GM19238 (cell line): Measurements from ENCODE around the gene TP53TG3E.
"Not testable (repeated sequence)": the region's sequence is repeated elsewhere in the genome, so short reads cannot be mapped to it uniquely, and the experiment has no call there.

Experiments used
- DNase-seq: peaks from one replicate; pipeline ENCODE4 v3.0.0; 2011; ENCODE audit warnings: low spot score; ENCODE audit not compliant: insufficient read length

TP53TG3E gene, protein sequence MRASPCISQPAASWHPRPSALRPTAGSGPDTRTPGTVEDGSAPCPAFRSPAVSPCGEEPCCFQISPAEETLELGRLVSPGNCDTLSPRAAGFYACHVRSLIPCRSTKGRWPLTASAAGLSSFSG

DNA sequence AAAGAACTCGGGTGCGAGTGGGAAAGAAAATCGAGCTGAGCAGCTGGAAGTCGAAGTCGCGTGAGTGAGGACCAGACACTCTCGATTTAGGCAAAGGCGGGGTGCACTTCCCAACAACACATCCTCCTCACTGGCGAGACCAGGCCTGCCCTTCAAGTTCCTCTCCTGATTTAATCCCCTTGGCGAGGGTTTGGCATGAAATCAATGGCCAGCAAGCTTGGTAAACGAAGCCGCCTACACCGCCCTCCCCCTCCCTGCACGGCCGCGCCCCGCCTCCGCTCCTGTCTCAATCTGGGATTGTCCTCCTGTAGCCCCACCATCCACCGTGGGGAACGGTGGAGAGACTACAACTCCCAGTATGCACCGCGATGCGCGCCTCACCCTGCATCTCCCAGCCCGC is at the start of gene TP53TG3E:
Gene TP53TG3E, plus strand, starts transcription at position 301 of the 400 bp plus-strand sequence. Its CDS starts 68 bp downstream, at position 369.
- DNase-seq, result not testable (repeated sequence)

DNA sequence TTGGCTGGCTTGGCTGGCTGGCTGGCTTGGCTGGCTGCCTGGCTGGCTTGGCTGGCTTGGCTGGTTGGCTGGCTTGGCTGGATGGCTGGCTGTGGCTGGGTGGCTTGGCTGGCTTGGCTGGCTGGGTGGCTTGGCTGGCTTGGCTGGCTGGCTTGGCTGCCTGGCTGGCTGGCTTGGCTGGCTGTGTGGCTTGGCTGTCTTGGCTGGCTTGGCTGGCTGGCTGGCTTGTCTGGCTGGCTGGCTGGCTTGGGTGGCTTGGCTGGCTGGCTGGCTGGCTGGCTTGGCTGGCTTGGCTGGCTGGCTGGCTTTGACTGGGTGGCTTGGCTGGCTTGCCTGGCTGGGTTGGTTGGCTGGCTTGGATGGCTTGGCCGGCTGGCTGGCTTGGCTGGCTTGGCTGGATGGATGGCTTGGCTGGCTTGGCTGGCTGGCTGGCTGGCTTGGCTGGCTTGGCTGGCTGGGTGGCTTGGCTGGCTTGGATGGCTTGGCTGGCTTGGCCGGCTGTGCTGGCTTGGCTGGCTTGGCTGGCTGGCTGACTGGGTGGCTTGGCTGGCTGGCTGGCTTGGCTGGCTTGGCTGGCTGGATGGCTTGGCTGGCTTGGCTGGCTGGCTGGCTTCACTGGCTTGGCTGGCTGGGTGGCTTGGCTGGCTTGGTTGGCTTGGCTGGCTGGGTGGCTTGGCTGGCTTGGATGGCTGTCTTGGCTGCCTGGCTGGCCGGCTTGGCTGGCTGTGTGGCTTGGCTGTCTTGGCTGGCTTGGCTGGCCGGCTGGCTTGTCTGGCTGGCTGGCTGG is 32.3 kb downstream of the TP53TG3E start:
- not testable (repeated sequence) for DNase-seq

DNA sequence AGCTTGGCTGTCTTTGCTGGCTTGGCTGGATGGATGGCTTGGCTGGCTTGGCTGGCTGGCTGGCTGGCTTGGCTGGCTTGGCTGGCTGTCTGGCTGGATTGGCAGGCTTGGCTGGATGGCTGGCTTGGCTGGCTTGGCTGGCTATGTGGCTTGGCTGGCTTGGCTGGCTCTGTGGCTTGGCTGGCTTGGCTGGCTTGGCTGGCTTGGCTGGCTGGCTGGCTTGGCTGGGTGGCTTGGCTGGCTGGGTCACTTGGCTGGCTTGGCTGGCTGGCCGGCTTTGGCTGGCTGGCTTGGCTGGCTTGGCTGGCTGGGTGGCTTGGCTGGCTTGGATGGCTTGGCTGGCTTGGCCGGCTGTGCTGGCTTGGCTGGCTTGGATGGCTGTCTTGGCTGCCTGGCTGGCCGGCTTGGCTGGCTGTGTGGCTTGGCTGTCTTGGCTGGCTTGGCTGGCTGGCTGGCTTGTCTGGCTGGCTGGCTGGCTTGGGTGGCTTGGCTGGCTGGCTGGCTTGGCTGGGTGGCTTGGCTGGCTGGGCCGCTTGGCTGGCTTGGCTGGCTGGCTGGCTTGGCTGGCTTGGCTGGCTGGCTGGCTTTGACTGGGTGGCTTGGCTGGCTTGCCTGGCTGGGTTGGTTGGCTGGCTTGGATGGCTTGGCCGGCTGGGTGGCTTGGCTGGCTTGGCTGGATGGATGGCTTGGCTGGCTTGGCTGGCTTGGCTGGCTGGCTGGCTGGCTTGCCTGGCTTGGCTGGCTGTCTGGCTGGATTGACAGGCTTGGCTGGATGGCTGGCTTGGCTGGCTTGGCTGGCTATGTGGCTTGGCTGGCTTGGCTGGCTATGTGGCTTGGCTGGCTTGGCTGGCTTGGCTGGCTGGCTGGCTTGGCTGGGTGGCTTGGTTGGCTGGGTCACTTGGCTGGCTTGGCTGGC is 33.8 kb downstream of the TP53TG3E start:
- not testable (repeated sequence) for DNase-seq

DNA sequence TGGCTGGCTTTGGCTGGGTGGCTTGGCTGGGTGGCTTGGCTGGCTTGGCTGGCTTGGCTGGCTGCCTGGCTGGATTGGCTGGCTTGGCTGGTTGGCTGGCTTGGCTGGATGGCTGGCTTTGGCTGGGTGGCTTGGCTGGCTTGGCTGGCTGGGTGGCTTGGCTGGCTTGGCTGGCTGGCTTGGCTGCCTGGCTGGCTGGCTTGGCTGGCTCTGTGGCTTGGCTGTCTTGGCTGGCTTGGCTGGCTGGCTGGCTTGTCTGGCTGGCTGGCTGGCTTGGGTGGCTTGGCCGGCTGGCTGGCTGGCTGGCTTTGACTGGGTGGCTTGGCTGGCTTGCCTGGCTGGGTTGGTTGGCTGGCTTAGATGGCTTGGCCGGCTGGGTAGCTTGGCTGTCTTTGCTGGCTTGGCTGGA is 34.4 kb downstream of the TP53TG3E start:
- DNase-seq, result not testable (repeated sequence)

DNA sequence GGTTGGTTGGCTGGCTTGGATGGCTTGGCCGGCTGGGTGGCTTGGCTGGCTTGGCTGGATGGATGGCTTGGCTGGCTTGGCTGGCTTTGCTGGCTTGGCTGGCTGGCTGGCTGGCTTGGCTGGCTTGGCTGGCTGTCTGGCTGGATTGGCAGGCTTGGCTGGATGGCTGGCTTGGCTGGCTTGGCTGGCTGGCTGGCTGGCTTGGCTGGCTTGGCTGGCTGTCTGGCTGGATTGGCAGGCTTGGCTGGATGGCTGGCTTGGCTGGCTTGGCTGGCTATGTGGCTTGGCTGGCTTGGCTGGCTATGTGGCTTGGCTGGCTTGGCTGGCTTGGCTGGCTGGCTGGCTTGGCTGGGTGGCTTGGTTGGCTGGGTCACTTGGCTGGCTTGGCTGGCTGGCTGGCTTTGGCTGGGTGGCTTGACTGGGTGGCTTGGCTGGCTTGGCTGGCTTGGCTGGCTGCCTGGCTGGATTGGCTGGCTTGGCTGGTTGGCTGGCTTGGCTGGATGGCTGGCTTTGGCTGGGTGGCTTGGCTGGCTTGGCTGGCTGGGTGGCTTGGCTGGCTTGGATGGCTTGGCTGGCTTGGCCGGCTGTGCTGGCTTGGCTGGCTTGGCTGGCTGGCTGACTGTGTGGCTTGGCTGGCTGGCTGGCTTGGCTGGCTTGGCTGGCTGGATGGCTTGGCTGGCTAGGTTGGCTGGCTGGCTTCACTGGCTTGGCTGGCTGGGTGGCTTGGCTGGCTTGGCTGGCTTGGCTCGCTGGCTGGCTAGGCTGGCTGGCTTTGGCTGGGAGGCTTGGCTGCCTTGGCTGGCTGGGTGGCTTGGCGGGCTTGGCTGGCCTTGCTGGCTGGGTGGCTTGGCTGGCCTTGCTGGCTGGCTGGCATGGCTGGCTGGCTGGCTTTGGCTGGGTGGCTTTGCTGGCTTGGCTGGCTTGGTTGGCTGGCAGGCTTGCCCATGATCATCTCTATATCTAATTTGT is 35.3 kb downstream of the TP53TG3E start:
- DNase-seq, result not testable (repeated sequence)
